HG02588 (cell line): ENCODE data around the gene SCLY.
"Not testable (repeated sequence)": the region's sequence is repeated elsewhere in the genome, so short reads cannot be mapped to it uniquely, and the experiment has no call there.

ENCODE experiments used
- ATAC-seq: cut with Tn5 transposase; IDR thresholded peaks from one replicate; pipeline ENCODE4 v1.9.1; 2021; ENCODE audit warnings: mild to moderate bottlenecking, moderate library complexity; ENCODE audit not compliant: unreplicated experiment

SCLY gene

GRCh38 chr2:238106698-238107524 lies 46.1 kb downstream of the SCLY start:
- ATAC-seq: no peak

- peak; percentile 67 for ATAC-seq
Observed at GRCh38 chr2:238107525-238108422, 47.0 kb downstream of the SCLY start.

DNA sequence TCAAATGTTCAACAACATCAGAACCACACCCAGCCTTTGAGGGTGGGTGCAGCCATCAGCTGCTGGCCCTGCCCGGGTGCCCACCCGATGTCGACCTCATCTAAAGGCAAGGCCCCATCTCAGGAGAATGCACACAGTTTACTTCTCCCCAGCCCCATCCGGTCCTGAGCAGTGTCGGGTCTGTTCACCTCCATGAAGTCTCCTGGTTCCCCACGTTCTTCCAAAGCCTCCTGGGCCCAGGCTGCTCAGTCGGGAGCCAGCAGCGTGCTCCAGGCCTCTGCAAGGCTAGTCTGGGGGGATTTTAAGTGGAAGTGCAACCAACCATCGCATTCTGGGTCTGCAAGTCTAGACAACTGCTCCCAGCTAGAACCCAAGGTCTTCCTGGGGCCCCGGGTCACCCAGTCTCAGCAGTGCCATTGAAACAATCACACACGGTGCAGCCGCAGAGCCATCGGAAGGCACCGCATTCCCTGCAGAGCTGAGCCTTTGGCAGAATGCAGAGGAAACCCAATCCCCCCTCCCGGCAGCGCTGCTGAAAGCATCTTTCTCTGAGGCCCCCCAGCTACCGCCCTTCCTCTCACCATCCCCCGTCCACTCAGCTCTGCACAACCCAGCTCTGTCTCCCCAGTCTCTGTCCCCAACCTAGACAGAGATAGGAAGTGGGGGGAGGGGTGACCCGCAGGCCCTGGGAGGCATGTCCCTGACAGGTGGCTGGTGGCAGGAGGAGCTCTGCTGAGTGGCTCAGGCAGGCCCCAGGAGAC lies 47.8 kb downstream of the SCLY start:
- ATAC-seq: no peak

- no peak for ATAC-seq
Observed at GRCh38 chr2:238113611-238114010, 52.8 kb downstream of the SCLY start.

- ATAC-seq: no peak
Observed at GRCh38 chr2:238114331-238114841, 53.6 kb downstream of the SCLY start.

- no peak for ATAC-seq
Observed at GRCh38 chr2:238114851-238115660, 54.3 kb downstream of the SCLY start.

DNA sequence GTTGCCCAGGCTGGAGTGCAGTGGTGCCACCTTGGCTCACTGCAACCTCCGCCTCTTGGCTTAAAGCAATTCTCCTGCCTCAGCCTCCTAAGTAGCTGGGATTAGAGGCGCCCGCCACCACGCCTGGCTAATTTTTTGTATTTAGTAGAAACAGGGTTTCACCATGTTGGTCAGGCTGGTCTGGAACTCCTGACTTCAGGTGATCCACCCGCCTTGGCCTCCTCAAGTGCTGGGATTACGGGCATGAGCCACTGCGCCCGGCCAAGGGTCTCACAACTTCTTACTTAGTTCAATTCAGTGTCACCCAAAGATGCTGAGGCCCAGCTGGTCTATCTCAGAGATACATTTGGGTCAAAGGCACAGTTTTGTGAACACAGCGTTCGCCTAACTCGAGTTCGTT lies 54.9 kb downstream of the SCLY start:
- ATAC-seq: not testable (repeated sequence)

DNA sequence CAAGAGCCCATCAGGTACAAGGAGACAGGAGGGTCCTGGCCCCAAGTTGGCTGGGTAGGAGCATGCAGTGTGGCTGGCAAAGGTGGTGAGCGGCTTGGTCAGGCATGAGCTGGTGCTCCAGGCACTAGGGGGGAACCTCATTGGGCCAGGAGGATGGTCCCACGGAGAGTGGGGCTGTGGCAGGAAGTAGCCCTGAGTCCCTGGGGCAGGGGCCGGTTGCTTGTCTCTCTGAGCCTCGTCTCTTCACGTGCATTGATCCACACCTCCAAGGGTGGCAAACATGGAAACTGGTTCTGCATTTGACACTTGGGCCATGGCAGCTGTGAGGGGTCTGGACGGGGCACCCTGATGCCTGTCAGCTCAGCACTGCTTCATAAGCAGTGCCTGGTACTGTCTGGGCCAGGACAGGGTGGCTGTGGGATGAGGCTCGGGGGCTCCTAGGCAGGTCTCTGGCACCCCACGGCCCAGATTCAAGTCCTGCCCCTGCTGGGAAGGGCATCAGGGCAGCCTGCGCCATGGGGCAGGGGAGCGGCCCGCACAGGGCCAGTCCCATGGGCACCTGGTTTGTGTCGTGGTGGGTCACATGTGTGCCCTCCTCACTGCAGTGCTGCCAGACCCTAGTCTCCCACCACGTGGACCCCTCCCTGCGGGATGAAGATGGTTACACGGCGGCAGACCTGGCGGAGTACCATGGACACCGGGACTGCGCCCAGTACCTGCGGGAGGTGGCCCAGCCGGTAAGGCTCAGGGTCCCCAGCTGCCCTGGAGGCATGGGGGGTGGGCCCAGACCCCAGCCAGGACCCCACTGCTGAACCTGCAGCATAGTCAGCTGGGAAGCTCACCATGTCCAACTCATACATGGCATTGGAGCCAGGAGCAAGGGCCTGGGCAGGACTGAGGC lies 55.7 kb downstream of the SCLY start:
- no peak for ATAC-seq

DNA sequence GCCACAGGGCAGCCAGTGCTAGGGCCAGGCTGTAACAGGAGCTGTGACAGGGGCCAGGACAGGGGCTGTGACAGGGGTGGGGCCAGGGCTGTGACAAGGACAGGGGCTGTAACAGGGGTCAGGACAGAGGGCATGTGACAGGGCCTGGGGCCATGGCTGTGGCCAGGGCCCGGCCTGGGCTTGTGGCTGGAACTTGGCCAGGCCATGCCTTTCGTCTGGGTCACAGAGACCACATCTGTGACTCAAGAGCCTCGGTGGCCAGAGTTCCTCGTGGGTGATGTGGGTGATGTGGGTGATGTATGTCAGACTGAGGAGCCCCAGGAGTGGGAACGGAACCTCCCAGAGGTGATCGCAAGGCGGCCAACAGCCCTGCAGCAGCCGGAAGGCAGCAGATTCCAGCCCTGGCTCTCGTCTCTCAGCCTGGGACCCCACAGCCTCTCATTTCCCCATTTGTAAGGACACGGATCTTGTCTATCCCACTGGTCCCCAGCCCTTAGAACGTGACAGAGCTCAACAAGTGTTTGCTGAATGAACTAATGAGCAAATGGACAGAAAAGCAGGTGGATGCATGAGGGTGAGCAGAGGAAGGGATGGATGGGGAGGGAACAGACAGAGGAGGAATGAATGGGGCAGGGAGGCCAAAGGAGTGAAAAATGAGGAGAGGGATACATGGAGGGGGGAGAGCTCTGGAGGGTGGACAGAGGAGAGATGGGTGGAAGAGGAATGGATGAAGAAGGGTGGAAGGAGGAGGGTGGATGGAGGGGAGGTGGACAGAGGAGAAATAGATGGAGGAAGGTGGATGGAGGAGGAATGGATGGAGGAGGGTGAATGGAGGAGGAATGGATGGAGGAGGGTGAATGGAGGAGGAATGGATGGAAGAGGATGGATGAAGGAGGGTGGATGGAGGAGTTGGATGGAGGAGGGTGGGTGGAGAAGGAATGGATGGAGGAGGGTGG lies 56.7 kb downstream of the SCLY start:
- no peak for ATAC-seq

GRCh38 chr2:238119756-238120462 lies 59.1 kb downstream of the SCLY start:
- ATAC-seq: no peak

DNA sequence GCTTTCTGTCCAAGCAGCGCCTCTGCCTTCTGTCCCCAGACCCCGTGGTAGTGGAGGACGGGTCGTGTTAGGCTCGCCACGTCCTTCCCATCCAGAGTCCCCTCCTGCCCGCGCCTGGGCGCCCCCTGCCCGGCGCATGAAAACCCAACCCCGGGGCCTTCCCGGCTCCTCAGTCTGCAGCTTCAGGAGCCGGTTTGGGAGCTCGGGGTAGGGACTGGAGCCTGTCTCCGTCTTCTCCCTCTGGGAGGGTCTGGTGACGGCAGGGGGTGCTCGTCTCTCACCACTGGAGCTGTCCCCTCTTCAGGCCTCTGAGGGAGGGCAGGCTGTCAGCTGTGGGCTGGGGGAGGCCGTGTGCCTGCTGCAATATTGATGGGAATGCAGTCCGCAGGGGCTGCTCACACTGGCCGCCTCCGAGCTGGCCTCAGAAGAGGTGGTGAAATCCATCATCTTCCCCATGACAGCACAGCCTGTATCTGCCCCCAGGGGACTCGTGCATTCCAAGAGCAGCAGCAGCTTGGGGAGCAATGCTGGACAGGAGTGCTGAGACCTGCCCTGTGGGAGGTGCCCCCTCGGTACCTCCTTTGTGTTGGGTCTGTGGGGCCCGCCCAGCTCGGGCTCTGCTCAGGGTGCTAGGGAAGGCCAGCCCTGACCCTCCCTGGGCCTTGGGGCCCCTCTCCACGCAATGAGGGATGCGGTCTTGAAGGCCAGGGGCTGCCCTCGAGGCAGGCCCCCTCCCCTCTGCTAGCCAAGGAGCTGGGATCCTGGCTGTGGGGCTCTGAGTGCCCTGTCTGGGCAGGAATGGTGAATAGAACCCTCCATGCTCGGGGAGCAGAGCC lies 59.9 kb downstream of the SCLY start:
- ATAC-seq: no peak

DNA sequence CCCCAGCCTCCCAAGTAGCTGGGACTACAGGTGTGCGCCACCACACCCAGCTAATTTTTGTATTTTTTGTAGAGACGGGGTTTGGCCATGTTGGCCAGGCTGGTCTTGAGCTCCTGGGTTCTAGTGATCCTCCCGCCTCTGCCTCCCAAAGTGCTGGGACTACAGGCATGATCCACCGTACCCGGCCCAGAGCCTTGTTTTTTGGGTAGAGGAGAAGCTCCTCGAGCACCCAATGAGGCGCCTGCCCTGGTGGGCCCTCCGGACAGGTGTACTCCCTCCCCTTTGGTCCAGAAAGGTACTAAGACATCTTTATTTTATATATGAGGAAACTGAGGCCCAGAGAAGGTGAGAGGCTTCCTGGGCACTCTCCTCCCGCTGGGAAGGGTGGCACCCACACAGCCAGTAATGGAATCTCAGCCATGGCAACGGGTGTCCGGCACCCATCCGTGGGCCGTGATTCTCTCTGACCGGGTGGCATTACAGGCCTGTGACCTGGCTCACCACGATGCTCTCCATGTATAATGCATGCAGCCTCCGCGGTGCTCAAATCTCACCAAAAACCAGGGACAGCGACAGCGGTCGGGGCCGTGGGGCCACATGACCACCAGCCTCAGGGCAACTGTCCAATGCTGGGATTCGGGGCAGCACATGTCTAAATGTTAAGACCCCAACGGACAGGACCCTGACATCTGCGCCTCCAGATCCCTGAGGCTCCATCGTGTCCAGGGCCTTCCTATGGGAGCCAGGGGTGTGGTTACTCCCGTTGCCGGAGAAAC lies 60.9 kb downstream of the SCLY start:
- no peak for ATAC-seq

DNA sequence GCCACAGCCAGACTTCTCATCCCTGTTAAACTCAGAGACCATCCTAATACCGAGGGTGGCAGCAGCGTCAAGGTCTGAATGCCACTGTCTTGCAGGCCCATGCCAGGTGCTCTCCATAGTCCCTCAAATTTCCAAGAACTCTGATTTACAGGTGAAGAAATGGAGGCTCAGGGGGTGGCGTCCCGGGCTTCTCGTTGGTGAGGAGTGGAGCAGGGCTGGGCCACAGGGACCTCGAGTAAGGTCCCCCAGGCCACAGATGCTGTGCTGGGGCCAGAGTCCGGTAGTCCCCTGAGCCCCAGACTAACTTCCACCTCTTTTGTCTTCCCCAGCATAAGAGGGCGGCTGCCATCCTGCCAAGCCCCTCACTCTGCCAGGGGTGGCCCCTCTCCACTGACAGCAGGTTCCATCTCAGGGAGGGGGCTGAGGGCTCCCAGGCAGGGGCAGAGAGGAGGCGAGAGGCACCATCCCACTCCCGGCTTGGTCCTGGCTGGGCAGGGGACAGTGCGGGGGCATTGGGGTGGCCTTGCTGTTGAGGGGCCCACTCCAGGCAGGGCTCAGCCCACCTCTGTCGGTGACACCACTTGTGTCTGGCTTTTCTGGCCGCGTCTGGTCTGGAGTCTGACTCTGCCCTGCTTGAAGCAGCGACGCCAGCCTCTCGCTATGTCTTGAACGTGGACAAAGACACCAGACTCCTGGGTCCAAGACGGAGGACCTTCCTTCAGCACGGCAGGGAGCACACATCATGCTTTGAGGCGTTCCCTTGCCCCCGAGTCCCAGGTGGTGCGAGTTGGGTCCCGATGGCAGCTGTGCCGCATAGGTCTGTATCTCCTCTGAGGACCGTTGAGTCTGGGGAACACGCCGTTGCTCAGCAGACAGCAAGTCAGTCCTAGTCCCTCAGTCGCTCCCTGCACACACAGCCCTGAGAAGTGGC lies 61.8 kb downstream of the SCLY start:
- ATAC-seq: no peak

DNA sequence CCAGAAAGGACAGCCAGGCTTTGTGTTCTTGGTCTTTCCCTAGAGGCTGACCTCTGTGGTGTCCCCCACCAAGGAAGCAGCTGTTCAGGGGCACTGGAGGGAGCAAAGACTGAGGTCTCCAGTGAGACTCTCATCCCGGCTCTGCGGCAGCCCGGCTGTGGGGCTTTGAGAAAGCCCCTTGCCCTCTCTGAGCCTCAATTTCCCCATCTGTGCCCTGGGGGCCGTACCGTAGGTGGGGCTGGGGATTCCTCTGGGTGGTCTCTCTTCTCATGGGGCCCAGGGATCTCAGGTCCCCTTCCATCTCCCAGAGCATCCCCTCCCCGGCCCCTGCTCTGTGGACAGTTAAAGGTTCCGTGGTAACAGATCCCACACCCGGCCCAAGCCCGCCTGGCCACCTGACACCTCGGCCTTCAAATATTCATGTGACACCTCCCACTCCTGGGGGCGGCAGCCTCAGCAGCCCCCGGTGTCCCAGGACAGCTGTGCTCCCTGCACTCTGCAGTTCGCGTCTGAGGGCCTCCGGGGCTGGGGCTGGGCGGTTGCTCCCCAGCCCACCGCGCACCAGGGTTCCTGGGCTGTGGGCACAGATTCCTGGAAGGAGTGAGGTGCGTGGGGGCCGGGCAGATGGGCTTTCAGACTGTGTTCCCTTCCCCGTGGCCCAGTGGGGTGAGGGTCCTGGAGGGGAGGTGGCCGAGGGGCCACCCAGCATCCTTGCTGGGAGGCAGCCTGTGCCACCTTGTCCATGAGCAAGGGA lies 62.6 kb downstream of the SCLY start:
- ATAC-seq: no peak
